Uterus (tissue), 2 donors: ENCODE results near the gene KLRC4.
"Not testable (repeated sequence)": the region's sequence is repeated elsewhere in the genome, so short reads cannot be mapped to it uniquely, and the experiment has no call there.

Experiments used
- POLR2A ChIP-seq, 2 donors: fragments of 450-650 bp; IDR thresholded peaks; one replicate each; pipeline ENCODE4 v1.6.1; 2016; ENCODE audit warnings: antibody characterized with exemption in 2 of 2, mild to moderate bottlenecking in 1 of 2, moderate library complexity in 1 of 2
- TF ChIP-seq, protein P1 (sequence below), 4 experiments: fragments of 200-600 bp in 2 of 4; fragments of 450-650 bp in 2 of 4; sonication (generic) in 2 of 4; IDR thresholded peaks; one replicate each; pipeline ENCODE4 v1.5.1; 2016 to 2019; ENCODE audit warnings: antibody characterized with exemption in 4 of 4, mild to moderate bottlenecking in 2 of 4, moderate library complexity in 1 of 4

DNA sequence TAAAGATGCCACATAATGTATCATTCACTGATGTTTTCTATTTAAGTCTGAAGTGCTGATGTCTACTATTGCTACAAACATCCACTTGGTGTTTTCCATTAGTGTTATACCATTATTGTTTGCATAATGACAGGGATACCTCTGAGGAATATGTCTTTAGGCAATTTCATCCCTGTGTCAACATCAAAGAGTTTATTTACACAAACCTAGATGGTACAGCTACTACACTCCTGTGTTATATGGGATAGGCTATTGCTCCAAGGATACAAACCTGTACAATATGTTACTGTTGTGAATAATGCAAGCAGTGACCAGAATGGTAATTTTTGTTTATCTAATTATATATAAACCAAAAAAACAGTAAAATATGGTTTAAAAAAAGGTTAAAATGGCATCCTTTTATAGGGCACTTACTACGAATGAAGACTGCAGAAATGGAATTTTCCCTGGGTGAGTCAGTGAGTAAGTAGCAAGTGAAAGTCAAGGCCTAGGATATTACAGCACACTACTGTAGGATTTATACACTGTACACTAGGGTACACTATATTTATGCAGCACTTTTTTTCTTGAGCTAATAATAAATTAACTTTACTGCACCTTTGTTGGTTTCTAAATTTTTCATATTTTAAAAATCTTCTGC is 14.8 kb upstream of the KLRC4 start:
- TF ChIP-seq, protein P1, sequence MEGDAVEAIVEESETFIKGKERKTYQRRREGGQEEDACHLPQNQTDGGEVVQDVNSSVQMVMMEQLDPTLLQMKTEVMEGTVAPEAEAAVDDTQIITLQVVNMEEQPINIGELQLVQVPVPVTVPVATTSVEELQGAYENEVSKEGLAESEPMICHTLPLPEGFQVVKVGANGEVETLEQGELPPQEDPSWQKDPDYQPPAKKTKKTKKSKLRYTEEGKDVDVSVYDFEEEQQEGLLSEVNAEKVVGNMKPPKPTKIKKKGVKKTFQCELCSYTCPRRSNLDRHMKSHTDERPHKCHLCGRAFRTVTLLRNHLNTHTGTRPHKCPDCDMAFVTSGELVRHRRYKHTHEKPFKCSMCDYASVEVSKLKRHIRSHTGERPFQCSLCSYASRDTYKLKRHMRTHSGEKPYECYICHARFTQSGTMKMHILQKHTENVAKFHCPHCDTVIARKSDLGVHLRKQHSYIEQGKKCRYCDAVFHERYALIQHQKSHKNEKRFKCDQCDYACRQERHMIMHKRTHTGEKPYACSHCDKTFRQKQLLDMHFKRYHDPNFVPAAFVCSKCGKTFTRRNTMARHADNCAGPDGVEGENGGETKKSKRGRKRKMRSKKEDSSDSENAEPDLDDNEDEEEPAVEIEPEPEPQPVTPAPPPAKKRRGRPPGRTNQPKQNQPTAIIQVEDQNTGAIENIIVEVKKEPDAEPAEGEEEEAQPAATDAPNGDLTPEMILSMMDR (IDR thresholded peaks at IDR 0.05), result not testable (repeated sequence)
- TF ChIP-seq POLR2A (IDR thresholded peaks at IDR 0.05), result not testable (repeated sequence)
